Head of caudate nucleus (tissue), 42 donors: Measurements from ENCODE around the gene EIF4A2.
"Not testable (repeated sequence)": the region's sequence is repeated elsewhere in the genome, so short reads cannot be mapped to it uniquely, and the experiment has no call there.

ENCODE experiments used
- DNase-seq, 42 donors: peaks; one replicate each; pipeline versions ENCODE4 v3.0.0 to v3.0.0-alpha.2; 2020 to 2021; ENCODE audit warnings: mixed read lengths in 7 of 42
- intact Hi-C: fragments of 100-400 bp; cut with DNase I; formaldehyde crosslinking; loops from one replicate; pipeline ENCODE4 v1.15.0; 2022

Gene EIF4A2

DNA sequence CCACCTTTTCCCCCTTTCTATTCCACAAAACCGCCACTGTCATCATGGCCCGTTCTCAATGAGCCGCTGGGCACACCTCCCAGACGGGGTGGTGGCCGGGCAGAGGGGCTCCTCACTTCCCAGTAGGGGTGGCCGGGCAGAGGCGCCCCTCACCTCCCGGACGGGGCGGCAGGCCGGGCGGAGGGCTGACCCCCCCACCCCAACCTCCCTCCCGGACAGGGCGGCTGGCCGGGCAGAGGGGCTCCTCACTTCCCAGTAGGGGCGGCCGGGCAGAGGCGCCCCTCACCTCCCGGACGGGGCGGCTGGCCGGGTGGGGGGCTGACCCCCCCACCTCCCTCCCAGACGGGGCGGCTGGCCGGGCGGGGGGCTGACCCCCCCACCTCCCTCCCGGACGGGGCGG is 27.9 kb downstream of the EIF4A2 start:
- intact Hi-C loops, DNase-seq: not testable (repeated sequence)

DNA sequence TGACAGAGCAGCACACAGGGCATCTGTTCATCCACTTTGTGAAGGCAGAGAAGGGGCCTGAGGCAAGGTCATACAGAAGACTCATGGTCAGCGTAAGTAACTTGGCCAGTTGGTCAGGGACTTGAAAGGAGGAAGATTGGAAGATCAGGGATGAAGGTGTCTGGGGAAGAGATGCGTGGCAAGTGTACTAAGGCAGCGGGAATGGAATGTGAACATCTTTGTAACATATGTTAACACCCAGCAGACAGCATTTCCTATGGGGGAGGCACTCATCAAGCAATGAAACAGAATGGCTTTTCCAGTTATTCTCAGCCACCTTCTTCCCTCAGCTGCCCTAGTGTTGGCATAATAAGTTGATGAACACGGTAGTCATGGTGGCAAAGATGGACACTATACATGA is 30.7 kb downstream of the EIF4A2 start:
- DNase-seq: no peak
- intact Hi-C loops: no loop called here

GRCh38 chr3:186815435-186815834 is 32.1 kb downstream of the EIF4A2 start:
- intact Hi-C loops: no loop called here
- DNase-seq: no peak

- intact Hi-C loops: no loop called here
- no peak for DNase-seq
These were observed 35.1 kb downstream of the EIF4A2 start for GRCh38 chr3:186818516-186818915.

- intact Hi-C loops: no loop called here
- no peak for DNase-seq
These were observed 35.6 kb downstream of the EIF4A2 start for GRCh38 chr3:186818956-186819355.

DNA sequence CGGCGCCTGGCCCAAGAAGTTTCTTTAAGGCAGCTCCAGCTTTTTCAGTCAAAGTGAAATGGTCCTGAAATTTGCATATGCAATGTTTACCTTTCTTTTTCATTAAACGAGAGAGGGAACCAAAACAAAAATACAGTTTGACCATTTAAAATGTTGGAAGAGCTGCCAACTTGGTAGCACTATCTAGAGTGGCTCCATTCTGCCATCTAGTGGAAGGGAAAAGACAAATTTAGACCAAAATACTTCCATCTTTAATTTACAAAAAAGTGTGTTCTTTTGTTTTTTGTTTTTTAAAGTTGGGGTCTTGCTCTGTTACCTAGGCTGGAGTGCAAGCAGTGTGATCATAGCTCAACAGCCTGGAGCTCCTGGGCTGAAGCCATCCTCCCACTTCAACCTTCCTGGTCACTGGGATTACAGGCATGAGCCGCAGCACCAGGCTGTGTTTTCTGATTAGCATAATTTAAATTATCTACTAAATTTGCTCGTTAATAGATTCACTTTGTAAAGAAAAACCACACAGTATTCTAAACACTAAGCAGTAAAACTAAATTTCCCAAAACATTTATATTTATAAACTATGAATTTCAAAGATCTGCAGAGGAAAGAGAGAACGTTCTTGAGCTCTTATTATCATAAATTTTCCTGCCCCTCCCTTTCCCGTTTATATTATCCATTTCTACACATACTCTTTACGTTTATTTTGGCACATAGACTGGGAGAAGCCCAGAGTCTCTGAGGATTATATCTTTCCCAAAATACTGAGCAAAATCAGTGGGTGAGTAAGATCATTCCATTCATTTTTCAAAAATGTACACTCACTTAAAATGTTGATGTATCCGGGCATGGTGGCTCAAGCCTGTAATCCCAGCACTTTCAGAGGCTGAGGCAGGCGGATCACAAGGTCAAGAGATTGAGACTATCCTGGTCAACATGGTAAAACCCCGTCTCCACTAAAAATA is 38.3 kb downstream of the EIF4A2 start:
- peak in 2 of 42 donors; percentile 17 to 26 for DNase-seq
- intact Hi-C loops: no loop called here

DNA sequence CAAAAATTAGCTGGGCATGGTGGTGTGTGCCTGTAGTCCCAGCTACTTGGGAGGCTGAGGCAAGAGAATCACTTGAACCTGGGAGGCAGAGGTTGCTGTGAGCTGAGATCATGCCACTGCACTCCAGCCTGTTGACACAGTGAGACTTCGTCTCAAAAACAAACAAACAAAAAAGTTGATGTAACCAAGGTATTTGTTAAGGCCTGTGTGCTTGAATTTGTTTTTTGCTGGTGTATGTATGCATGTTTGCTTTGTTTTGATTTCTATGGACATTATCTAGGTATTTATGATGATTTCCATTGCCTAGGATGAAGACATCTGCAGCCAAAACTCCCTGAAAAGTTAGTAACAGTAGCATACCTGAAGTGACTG is 39.0 kb downstream of the EIF4A2 start:
- DNase-seq, intact Hi-C loops: not testable (repeated sequence)

- intact Hi-C loops: no loop called here
- DNase-seq: peak in 1 of 42 donors; percentile 5
These were observed 40.0 kb downstream of the EIF4A2 start for GRCh38 chr3:186823386-186823785.

DNA sequence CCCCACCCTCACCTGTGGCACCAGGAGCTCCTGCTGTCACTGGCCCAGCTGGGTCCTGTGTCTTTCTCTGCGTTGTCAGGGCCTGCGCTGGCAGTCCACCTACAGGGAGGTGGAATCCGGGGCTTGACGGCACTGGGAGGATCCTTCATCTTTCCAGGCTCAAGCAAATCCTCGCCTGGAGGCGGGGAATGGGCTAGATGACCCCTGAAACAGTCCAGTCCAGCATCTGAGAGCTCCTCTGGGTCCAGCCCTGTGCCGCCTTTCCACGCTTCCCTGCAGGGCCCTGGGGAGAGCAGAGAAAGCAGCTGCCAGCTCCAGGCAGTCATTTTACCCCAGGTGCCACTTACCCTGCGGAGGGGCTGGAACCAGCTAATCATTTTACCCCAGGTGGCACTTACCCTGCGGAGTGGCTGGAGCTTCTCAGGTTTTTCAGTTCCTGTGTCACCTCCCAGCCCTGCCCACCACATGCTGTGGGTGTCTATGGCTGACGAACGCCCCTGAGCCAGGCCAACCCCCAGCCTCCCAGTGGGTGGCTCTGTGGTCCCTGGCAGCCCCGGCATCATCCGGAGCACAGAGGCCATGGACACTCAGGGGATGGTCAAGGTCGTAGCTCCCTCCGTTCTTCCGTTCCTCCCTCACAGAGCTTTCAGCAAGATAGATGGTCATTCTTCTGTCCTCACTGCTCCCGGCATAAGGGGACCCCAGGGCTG is 41.2 kb downstream of the EIF4A2 start:
- intact Hi-C loops: loop anchor here (5.0 kb wide), 1 partner anchor 207 kb away; no protein-coding TSS in a partner anchor
- peak in 1 of 42 donors; percentile 38 for DNase-seq

DNA sequence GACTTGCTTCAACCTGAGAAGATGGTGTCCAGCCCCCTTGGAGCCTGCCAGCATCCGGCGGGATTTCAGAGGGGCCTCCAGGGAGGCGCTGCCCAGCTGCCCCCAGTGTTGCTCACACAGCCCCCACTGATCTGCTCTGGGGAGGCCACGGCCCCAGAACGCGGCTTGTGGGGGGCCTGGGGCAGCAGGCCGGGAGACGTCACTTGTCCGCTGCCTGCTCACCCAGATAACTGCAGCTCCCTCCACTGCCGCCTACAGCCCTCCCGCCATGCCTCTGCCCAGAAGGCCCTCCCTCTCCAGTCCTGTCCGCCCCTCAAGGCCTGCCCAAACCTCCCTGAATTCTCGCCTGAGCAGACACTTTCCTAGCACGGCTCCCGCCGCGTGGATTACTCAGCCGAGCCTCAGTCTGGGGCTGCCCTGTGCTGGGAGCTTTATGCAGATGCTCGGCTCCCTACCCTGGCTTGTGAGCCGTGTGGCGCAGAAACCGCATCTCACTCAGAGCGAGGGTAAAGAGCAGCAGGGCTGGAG is 42.0 kb downstream of the EIF4A2 start:
- intact Hi-C loops: loop anchor here (5.0 kb wide), 1 partner anchor 208 kb away; no protein-coding TSS in a partner anchor
- peak in 29 of 42 donors; percentile 11 to 71 (median 32) for DNase-seq

DNA sequence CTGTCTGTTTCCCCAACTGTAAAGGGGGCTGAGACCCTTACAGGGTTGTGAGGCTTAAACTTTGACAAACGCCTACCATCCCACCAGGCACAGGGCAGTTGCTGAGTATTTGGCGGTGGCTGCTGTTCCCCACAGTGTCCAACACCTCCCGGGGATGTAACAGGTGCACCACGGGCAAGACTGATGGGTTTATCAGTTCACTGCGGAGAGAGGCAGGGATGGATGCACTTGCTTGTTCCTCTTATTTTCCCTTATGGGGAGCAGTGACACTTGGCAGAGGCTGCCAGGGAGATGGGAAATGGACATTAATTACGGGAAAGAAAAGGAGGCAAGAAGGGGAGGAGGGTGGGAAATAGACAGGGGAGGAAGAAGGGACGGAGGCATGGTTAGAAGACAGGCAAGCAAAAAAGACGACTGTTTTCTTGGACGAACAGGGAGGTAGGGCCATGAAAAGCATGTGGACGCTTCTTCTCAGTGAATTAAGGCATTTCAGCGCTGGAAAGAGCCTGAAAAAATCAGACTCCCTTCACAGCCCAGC is 42.6 kb downstream of the EIF4A2 start:
- peak in 2 of 42 donors; percentile 9 to 31 for DNase-seq
- intact Hi-C loops: loop anchor here (5.0 kb wide), 1 partner anchor 209 kb away; no protein-coding TSS in a partner anchor

DNA sequence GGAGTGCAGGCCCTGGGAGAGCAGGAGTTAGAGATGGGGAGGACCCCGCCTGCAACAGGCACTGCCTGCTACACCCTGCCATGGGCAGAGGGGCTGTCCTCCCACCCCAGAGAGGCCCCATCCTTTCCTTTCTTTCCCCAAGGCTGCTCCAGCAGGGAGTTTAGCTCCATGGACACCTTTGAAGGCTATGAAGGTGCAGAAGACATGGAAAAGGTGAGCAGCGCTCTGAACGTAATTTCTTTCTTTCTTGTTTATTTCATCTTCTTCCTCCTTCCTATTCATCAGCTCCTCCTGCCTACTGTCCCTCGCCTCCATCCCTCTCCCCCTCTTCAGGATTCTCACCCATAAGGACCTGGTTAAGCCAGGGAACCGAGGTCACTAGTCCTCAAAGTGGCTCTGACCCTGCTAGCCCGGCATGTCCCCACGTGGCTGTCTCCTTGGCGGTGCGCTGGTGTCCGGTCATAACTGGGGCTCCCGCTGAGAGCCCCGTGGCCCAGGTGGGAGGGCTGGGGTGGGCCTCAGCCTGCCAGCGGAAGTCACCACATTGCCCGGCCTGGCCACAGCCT is 43.1 kb downstream of the EIF4A2 start:
- intact Hi-C loops: loop anchor here (5.0 kb wide), 1 partner anchor 209 kb away; no protein-coding TSS in a partner anchor
- peak in 3 of 42 donors; percentile 13 to 37 (median 15) for DNase-seq

GRCh38 chr3:186826976-186827857 is 43.8 kb downstream of the EIF4A2 start:
- DNase-seq: peak; percentile 34 to 92 (median 84)
- intact Hi-C loops: loop anchor here (5.0 kb wide), 1 partner anchor 210 kb away; no protein-coding TSS in a partner anchor

DNA sequence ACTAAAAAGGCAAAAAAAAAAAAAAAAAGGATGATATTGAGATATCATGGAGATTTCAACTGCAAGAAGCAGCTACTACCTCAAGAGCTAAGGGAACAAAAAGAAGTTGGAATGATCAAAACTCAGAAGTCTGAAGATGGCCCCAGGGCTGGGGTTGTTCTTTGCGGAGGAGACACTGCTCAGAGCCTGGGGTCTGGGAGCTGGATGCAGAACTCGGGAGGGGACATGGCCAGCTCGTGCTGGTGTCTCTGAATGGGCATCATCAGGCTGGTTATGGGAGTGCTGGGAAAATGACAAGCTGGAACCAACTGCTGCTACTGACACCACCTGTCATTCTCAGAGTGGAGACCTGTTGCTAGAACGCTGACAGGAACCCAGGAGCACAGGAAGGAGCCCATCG is 45.0 kb downstream of the EIF4A2 start:
- DNase-seq: no peak
- intact Hi-C loops: loop anchor here (5.0 kb wide), 1 partner anchor 211 kb away; no protein-coding TSS in a partner anchor

GRCh38 chr3:186831798-186832197 is 48.4 kb downstream of the EIF4A2 start:
- DNase-seq: no peak
- intact Hi-C loops: no loop called here

DNA sequence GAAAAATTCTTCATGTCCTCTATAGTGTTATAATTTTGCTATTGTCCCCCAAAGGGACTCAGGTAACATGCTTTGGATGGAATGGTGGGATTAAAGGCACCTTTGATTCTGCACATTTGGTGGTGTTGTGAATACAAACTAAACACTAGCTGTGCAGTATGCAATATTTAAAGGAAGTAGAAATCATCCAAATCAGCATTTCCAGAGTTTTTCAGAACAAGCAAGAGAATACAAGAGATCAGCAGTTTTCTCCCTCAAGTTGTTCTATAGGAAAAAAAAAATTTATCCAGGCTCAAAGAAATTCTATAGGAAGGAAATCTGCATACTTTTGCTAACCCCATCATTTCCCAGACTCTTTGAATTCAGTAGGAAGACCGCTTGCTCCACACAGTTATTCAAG is 48.9 kb downstream of the EIF4A2 start:
- intact Hi-C loops: no loop called here
- DNase-seq: no peak
